Esophagus muscularis mucosa (tissue), 3 donors: Measurements from ENCODE around the gene EYA2.

ENCODE experiments used
- POLR2AphosphoS5 ChIP-seq, 2 donors: sonication (generic); formaldehyde crosslinking; IDR thresholded peaks; one replicate each; pipeline ENCODE4 v1.6.1; 2017; ENCODE audit warnings: antibody characterized with exemption in 2 of 2
- TF ChIP-seq, protein P1 (sequence below), 3 experiments: fragments of 200-600 bp in 2 of 3; fragments of 450-650 bp in 1 of 3; sonication (generic) in 2 of 3; IDR thresholded peaks; one replicate each; pipeline ENCODE4 v1.5.1; 2017 to 2019; ENCODE audit warnings: antibody characterized with exemption in 3 of 3, mild to moderate bottlenecking in 2 of 3, moderate library complexity in 1 of 3

DNA sequence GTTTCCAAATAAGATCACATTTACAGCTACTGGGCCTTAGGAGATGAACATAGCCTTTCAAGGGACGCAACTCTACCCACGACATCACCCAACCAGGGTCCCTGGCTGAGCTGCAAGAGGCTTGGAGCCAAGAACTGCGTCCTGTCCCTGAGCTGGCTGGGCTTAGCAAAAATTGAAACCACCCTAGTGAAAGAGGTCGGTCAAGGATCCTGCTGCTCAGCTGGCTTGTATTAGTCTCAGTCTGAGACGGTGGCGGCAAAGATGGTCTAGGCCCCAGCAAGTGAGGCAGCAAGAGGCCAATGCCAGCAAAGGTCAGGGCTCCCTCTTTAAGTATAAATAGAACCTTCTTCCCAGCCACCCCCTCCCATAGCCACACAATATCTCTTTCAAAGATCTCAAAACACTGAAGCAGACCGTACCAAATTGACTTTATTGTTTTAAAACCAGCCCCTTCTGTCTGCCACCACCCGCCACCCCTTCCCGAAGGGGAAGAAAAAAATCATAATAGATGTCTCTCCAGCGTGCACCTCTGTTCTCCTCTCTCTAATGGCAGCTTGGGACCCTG, 140.5 kb downstream of the EYA2 start:
- TF ChIP-seq, protein P1, sequence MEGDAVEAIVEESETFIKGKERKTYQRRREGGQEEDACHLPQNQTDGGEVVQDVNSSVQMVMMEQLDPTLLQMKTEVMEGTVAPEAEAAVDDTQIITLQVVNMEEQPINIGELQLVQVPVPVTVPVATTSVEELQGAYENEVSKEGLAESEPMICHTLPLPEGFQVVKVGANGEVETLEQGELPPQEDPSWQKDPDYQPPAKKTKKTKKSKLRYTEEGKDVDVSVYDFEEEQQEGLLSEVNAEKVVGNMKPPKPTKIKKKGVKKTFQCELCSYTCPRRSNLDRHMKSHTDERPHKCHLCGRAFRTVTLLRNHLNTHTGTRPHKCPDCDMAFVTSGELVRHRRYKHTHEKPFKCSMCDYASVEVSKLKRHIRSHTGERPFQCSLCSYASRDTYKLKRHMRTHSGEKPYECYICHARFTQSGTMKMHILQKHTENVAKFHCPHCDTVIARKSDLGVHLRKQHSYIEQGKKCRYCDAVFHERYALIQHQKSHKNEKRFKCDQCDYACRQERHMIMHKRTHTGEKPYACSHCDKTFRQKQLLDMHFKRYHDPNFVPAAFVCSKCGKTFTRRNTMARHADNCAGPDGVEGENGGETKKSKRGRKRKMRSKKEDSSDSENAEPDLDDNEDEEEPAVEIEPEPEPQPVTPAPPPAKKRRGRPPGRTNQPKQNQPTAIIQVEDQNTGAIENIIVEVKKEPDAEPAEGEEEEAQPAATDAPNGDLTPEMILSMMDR (IDR thresholded peaks at IDR 0.05) = no peak
- TF ChIP-seq POLR2AphosphoS5 (IDR thresholded peaks at IDR 0.05) = no peak
